ENCODE data around the gene TNIK.
"Not testable (repeated sequence)": the region's sequence is repeated elsewhere in the genome, so short reads cannot be mapped to it uniquely, and the experiment has no call there.

TNIK gene

DNA sequence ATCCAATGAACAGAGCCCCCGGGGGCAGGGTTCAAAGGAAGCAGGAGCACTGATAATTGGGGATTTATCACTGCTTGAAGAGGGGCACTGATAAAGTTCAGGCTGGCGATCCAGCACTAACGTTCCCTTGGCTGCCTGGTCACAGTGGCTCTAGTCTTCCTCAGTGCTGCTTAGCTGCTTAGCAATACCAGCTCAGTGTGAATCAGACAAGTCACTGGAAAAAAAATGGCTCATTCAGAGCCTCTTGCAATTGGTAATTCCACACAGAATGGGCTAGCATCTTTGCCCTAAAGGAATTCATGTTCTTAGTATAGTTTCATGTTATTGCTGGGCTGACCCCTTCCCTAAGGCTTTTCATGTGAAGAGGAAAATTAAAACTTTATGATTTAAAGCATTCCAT is 338.0 kb downstream of the TNIK start:
- Histone ChIP-seq H3K27ac (no peak overlapping the region), H3K79me2 (ENCODE audit: insufficient read depth, low read depth) (no peaks in the 10 kb centered on the region), H2AFZ (ENCODE audit: low read depth) (no peak overlapping the region), H3K4me2 (no peak overlapping the region), H3K4me3 (IDR thresholded peaks at IDR 0.05; ENCODE audit: insufficient read depth, low read depth, low read length) (no peak overlapping the region), H3K4me1 (ENCODE audit: low read depth, poor library complexity, severe bottlenecking) (no peaks in the 10 kb centered on the region), H3K9ac (no peak overlapping the region), H4K20me1 (ENCODE audit: insufficient read depth) (no peaks in the 10 kb centered on the region), H3K27me3 (ENCODE audit: insufficient read depth, low read depth) (no peaks in the 10 kb centered on the region), H3K36me3 (ENCODE audit: insufficient read depth) (no peaks in the 10 kb centered on the region)
- TF ChIP-seq, protein P1, sequence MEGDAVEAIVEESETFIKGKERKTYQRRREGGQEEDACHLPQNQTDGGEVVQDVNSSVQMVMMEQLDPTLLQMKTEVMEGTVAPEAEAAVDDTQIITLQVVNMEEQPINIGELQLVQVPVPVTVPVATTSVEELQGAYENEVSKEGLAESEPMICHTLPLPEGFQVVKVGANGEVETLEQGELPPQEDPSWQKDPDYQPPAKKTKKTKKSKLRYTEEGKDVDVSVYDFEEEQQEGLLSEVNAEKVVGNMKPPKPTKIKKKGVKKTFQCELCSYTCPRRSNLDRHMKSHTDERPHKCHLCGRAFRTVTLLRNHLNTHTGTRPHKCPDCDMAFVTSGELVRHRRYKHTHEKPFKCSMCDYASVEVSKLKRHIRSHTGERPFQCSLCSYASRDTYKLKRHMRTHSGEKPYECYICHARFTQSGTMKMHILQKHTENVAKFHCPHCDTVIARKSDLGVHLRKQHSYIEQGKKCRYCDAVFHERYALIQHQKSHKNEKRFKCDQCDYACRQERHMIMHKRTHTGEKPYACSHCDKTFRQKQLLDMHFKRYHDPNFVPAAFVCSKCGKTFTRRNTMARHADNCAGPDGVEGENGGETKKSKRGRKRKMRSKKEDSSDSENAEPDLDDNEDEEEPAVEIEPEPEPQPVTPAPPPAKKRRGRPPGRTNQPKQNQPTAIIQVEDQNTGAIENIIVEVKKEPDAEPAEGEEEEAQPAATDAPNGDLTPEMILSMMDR (conservative IDR thresholded peaks at IDR 0.05; ENCODE audit: low read depth, low read length), result no peak

DNA sequence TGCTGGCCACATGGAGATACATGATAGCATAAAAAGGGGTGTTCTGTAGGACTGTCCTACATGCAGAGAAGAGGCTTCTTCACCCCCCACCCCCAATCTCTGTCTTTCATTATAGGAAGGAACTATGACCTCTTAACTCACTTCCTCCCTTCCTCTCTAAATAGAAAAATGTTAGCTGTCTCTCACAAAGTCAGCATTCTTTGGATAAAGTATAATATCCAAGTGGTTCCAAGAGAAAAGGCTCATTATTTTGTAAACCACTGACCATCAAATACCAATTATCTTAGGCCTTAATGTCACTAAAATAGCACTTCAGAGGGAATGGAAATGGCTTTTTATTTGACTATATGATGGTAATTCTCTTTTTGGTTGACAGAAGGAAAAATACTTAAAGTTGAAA is 338.4 kb downstream of the TNIK start:
- Histone ChIP-seq H3K27ac (no peak overlapping the region), H3K4me1 (ENCODE audit: low read depth, poor library complexity, severe bottlenecking) (no peaks in the 10 kb centered on the region), H3K4me3 (IDR thresholded peaks at IDR 0.05; ENCODE audit: insufficient read depth, low read depth, low read length) (no peak overlapping the region), H4K20me1 (ENCODE audit: insufficient read depth) (no peaks in the 10 kb centered on the region), H2AFZ (ENCODE audit: low read depth) (no peak overlapping the region), H3K27me3 (ENCODE audit: insufficient read depth, low read depth) (no peaks in the 10 kb centered on the region), H3K36me3 (ENCODE audit: insufficient read depth) (no peaks in the 10 kb centered on the region), H3K9ac (no peak overlapping the region), H3K79me2 (ENCODE audit: insufficient read depth, low read depth) (no peaks in the 10 kb centered on the region), H3K4me2 (no peak overlapping the region)
- TF ChIP-seq, protein P1 (conservative IDR thresholded peaks at IDR 0.05; ENCODE audit: low read depth, low read length), result no peak

DNA sequence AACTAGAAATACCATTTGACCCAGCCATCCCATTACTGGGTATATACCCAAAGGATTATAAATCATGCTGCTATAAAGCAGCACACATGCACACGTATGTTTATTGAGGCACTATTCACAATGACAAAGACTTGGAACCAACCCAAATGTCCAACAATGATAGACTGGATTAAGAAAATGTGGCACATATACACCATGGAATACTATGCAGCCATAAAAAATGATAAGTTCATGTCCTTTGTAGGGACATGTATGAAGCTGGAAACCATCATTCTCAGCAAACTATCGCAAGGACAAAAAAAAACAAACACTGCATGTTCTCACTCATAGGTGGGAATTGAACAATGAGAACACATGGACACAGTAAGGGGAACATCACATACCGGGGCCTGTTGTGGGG is 340.8 kb downstream of the TNIK start:
- not testable (repeated sequence) for H3K4me3 ChIP-seq (IDR thresholded peaks at IDR 0.05; ENCODE audit: insufficient read depth, low read depth, low read length); H2AFZ ChIP-seq (ENCODE audit: low read depth); H3K4me1 ChIP-seq (ENCODE audit: low read depth, poor library complexity, severe bottlenecking); H3K9ac ChIP-seq; H3K4me2 ChIP-seq; H3K27me3 ChIP-seq (ENCODE audit: insufficient read depth, low read depth); H3K27ac ChIP-seq; H3K79me2 ChIP-seq (ENCODE audit: insufficient read depth, low read depth); H3K36me3 ChIP-seq (ENCODE audit: insufficient read depth); H4K20me1 ChIP-seq (ENCODE audit: insufficient read depth)

DNA sequence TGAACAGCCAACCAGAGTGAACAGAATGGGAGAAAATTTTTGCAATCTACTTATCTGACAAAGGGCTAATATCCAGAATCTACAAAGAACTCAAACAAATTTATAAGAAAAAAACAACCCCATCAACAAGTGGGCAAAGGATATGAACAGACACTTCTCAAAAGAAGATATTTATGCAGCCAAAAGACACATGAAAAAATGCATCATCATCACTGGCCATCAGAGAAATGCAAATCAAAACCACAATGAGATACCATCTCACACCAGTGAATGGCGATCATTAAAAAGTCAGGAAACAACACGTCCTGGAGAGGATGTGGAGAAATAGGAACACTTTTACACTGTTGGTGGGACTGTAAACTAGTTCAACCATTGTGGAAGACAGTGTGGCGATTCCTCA is 341.2 kb downstream of the TNIK start:
- not testable (repeated sequence) for H3K79me2 ChIP-seq (ENCODE audit: insufficient read depth, low read depth); H2AFZ ChIP-seq (ENCODE audit: low read depth); H3K27ac ChIP-seq; H3K4me3 ChIP-seq (IDR thresholded peaks at IDR 0.05; ENCODE audit: insufficient read depth, low read depth, low read length); H4K20me1 ChIP-seq (ENCODE audit: insufficient read depth); H3K4me2 ChIP-seq; H3K4me1 ChIP-seq (ENCODE audit: low read depth, poor library complexity, severe bottlenecking); H3K9ac ChIP-seq; H3K27me3 ChIP-seq (ENCODE audit: insufficient read depth, low read depth); H3K36me3 ChIP-seq (ENCODE audit: insufficient read depth)

DNA sequence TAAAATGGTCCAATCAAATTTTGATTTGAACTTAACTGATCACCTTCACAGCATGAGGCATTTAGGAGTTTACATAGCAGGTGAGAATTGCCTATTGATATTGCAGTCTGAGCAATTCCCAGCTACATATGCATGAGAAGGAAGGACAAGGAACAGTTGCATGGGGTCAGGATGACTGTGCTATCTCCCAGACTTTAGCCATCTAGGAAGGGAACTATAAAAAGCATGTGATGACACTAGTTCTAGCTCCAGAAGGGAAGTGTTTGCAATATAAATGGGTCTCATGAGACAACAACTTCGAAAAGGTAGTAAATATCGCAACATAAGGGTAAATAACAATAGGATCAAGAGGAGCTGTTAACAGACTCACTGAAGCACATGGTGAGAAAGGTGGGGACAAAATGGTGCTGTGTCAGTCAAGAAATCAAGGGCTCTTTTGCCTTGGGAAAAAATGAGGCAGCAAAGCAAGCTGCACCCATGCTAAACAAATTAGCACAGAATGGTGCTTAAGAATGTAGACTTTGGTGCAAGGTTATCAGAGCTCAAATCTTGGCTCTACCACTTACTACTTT is 343.3 kb downstream of the TNIK start:
- H2AFZ ChIP-seq (ENCODE audit: low read depth), result no peak overlapping the region
- H3K4me1 ChIP-seq (ENCODE audit: low read depth, poor library complexity, severe bottlenecking), result no peaks in the 10 kb centered on the region
- no peak overlapping the region for H3K4me2 ChIP-seq
- no peaks in the 10 kb centered on the region for H4K20me1 ChIP-seq (ENCODE audit: insufficient read depth)
- no peaks in the 10 kb centered on the region for H3K27me3 ChIP-seq (ENCODE audit: insufficient read depth, low read depth)
- H3K27ac ChIP-seq, result no peak overlapping the region
- H3K79me2 ChIP-seq (ENCODE audit: insufficient read depth, low read depth), result no peaks in the 10 kb centered on the region
- no peaks in the 10 kb centered on the region for H3K36me3 ChIP-seq (ENCODE audit: insufficient read depth)
- TF ChIP-seq, protein P1 (conservative IDR thresholded peaks at IDR 0.05; ENCODE audit: low read depth, low read length), result no peak
- no peak overlapping the region for H3K4me3 ChIP-seq (IDR thresholded peaks at IDR 0.05; ENCODE audit: insufficient read depth, low read depth, low read length)
- H3K9ac ChIP-seq, result no peak overlapping the region
